Naive thymus-derived CD4-positive, alpha-beta T cell (primary cell): ENCODE data around the gene SUFU. TPM values are rescaled to one million over a fixed set of nuclear protein-coding genes. Genes with fewer than 3 reads are reported as not detected.

Experiments used
- ATAC-seq: fragments of 150-1000 bp; cut with Tn5 transposase; 2 replicates; pipeline ENCODE4 v1.10.0; 2021; ENCODE audit warnings: mild to moderate bottlenecking, moderate library complexity
- CTCF ChIA-PET: fragments of 350-600 bp; sonication (Branson Sonifier 250); formaldehyde crosslinking; loops from one replicate; lab custom pipeline; 2021; ENCODE audit warnings: antibody characterized with exemption; lab: Charles Lee
- POLR2A ChIA-PET: fragments of 350-600 bp; sonication (Branson Sonifier 250); formaldehyde crosslinking; loops from one replicate; lab custom pipeline; 2021; ENCODE audit warnings: antibody characterized with exemption, inconsistent platforms; lab: Charles Lee
- DNase-seq, 9 donors: peaks; one replicate each; pipeline versions ENCODE4 v3.0.0 to v3.0.0-alpha.2; 2020 to 2022; ENCODE audit warnings: mixed read lengths in 1 of 9
- H3K27ac ChIP-seq: one replicate; pipeline ENCODE4 v1.7.0; 2013; ENCODE audit warnings: mild to moderate bottlenecking, low read depth, low read length, moderate library complexity
- H3K27me3 ChIP-seq, 2 donors: one replicate each; pipeline ENCODE4 v1.7.0; 2013; ENCODE audit warnings: low read length in 2 of 2, mild to moderate bottlenecking in 2 of 2, moderate library complexity in 2 of 2; ENCODE audit not compliant: control insufficient read depth in 2 of 2, insufficient read depth in 2 of 2
- H3K36me3 ChIP-seq, 3 experiments: 1 replicate in 2 of 3; 2 replicates in 1 of 3; pipeline ENCODE4 v1.7.0; 2013; ENCODE audit warnings: low read length in 3 of 3, mild to moderate bottlenecking in 3 of 3, moderate library complexity in 1 of 3; ENCODE audit not compliant: insufficient read depth in 3 of 3, control insufficient read depth in 2 of 3
- H3K4me1 ChIP-seq, 2 donors: one replicate each; pipeline ENCODE4 v1.7.0; 2013; ENCODE audit warnings: low read length in 2 of 2, mild to moderate bottlenecking in 2 of 2, moderate library complexity in 1 of 2; ENCODE audit not compliant: control insufficient read depth in 2 of 2, insufficient read depth in 2 of 2
- H3K4me3 ChIP-seq: 2 replicates; pipeline ENCODE4 v1.7.0; 2013; ENCODE audit warnings: mild to moderate bottlenecking, low read length
- H3K9me3 ChIP-seq, 3 experiments: 1 replicate in 2 of 3; 2 replicates in 1 of 3; pipeline ENCODE4 v1.7.0; 2013; ENCODE audit warnings: low read length in 3 of 3; ENCODE audit not compliant: control insufficient read depth in 2 of 3
- H3K27ac Mint-ChIP-seq, 9 donors: one replicate each; pipeline ENCODE4 v1.8.0; 2020 to 2022; ENCODE audit warnings: mixed read lengths in 9 of 9, mild to moderate bottlenecking in 8 of 9, moderate library complexity in 5 of 9, inconsistent platforms in 2 of 9
- H3K27me3 Mint-ChIP-seq, 5 donors: one replicate each; pipeline ENCODE4 v1.8.0; 2021 to 2022; ENCODE audit warnings: mixed read lengths in 5 of 5, mild to moderate bottlenecking in 1 of 5
- H3K36me3 Mint-ChIP-seq, 5 donors: one replicate each; pipeline ENCODE4 v1.8.0; 2020 to 2022; ENCODE audit warnings: mixed read lengths in 5 of 5, mild to moderate bottlenecking in 3 of 5, inconsistent platforms in 1 of 5
- H3K4me1 Mint-ChIP-seq, 7 donors: one replicate each; pipeline ENCODE4 v1.8.0; 2020 to 2022; ENCODE audit warnings: mixed read lengths in 7 of 7, mild to moderate bottlenecking in 3 of 7, inconsistent platforms in 1 of 7
- H3K4me3 Mint-ChIP-seq, 10 donors: one replicate each; pipeline ENCODE4 v1.8.0; 2020 to 2022; ENCODE audit warnings: mild to moderate bottlenecking in 10 of 10, mixed read lengths in 10 of 10, moderate library complexity in 6 of 10, inconsistent platforms in 2 of 10
- H3K9me3 Mint-ChIP-seq, 11 donors: one replicate each; pipeline ENCODE4 v1.8.0; 2020 to 2022; ENCODE audit warnings: mixed read lengths in 11 of 11, mild to moderate bottlenecking in 4 of 11, inconsistent platforms in 1 of 11, moderate library complexity in 1 of 11
- intact Hi-C, 2 donors: fragments of 100-400 bp; cut with micrococcal nuclease; formaldehyde crosslinking; loops; one replicate each; pipeline ENCODE4 v1.15.1; 2023
- polyA plus RNA-seq, 2 donors: library from polyadenylated mRNA; unstranded; fragments of 300-500 nt; fragmentation: Illumina TruSeq; gene quantifications; one replicate each; pipeline ENCODE4 v1.2.3, GENCODE V29; 2021
- total RNA-seq, 6 experiments: library from RNA in 5 of 6; stranded (reverse) in 5 of 6; gene quantifications; 1 replicate in 5 of 6; 2 replicates in 1 of 6; pipeline ENCODE4 v1.2.3 and lab custom pipeline; 2021 to 2026

SUFU gene
- total and polyA plus RNA-seq, 7 experiments from 2014 or later, result 2.9 to 17.5 (median 14.4) TPM

- no peaks in the 10 kb centered on the region for H3K9me3 ChIP-seq
- intact Hi-C loops, result no loop called here
- Mint-ChIP-seq H3K36me3 (peaks cover 0 to 22% (median 8%) of the 10 kb centered on the region in 5 donors), H3K4me3 (peak overlapping the region; percentile 44 to 99 (median 70)), H3K27ac (peak overlapping the region; percentile 41 to 96 (median 92)), H3K27me3 (no peaks in the 10 kb centered on the region), H3K4me1 (peaks cover 62 to 75% (median 68%) of the 10 kb centered on the region in 7 donors), H3K9me3 (no peaks in the 10 kb centered on the region)
- peak overlapping the region; percentile 37 for H3K4me3 ChIP-seq
- H3K27ac ChIP-seq, result peak overlapping the region; percentile 98
- DNase-seq (no peak), ATAC-seq (peak; percentile 14)
- CTCF ChIA-PET, result interaction anchor here (2.4 kb wide), 1 partner anchor 7 kb away, joined by 9 read pairs; the partner anchor contains the start of gene TRIM8
- no peaks in the 10 kb centered on the region for H3K27me3 ChIP-seq
- H3K4me1 ChIP-seq, result peaks cover 58 to 59% of the 10 kb centered on the region in 2 donors
- peaks cover 13 to 50% (median 15%) of the 10 kb centered on the region in 3 experiments for H3K36me3 ChIP-seq
- POLR2A ChIA-PET, result interaction anchor here (0.9 to 3.7 kb wide), 6 partner anchors 8 to 22 kb away, joined by 3 to 17 read pairs (median 7); no protein-coding TSS in a partner anchor
Measured at GRCh38 chr10:102652170-102652916, 148.6 kb downstream of the SUFU start.

GRCh38 chr10:102653060-102653459 lies 149.3 kb downstream of the SUFU start:
- Histone ChIP-seq H3K4me1 (peaks cover 52% of the 10 kb centered on the region in 2 donors), H3K36me3 (peaks cover 13 to 54% (median 15%) of the 10 kb centered on the region in 3 experiments), H3K27me3 (no peaks in the 10 kb centered on the region), H3K27ac (no peak overlapping the region), H3K4me3 (no peak overlapping the region), H3K9me3 (no peaks in the 10 kb centered on the region)
- CTCF ChIA-PET, result interaction anchor here (2.4 kb wide), 1 partner anchor 8 kb away, joined by 9 read pairs; the partner anchor contains the start of gene TRIM8
- DNase-seq (no peak), ATAC-seq (no peak)
- POLR2A ChIA-PET, result interaction anchor here (1.7 to 2.3 kb wide), 3 partner anchors 8 to 21 kb away, joined by 5 to 9 read pairs (median 7); partner anchors contain the start of gene TRIM8
- no peaks in the 10 kb centered on the region for H3K27me3 Mint-ChIP-seq
- H3K36me3 Mint-ChIP-seq, result peaks cover 0 to 23% (median 8%) of the 10 kb centered on the region in 5 donors
- H3K27ac Mint-ChIP-seq, result peak overlapping the region; percentile 82 to 96 (median 90)
- H3K4me3 Mint-ChIP-seq, result peak overlapping the region in 7 of 10 donors; percentile 8 to 99 (median 34)
- intact Hi-C loops, result no loop called here
- H3K4me1 Mint-ChIP-seq, result peaks cover 61 to 74% (median 65%) of the 10 kb centered on the region in 7 donors
- no peaks in the 10 kb centered on the region for H3K9me3 Mint-ChIP-seq

- Mint-ChIP-seq H3K4me3 (no peak overlapping the region), H3K27me3 (no peaks in the 10 kb centered on the region), H3K36me3 (peaks cover 4 to 23% (median 8%) of the 10 kb centered on the region in 5 donors), H3K27ac (peak overlapping the region in 5 of 9 donors; percentile 6 to 87 (median 54)), H3K9me3 (no peaks in the 10 kb centered on the region), H3K4me1 (peaks cover 55 to 70% (median 62%) of the 10 kb centered on the region in 7 donors)
- intact Hi-C loops, result no loop called here
- Histone ChIP-seq H3K27me3 (no peaks in the 10 kb centered on the region), H3K4me3 (no peak overlapping the region), H3K4me1 (peaks cover 39 to 49% of the 10 kb centered on the region in 2 donors), H3K36me3 (peaks cover 13 to 54% (median 15%) of the 10 kb centered on the region in 3 experiments), H3K27ac (no peak overlapping the region), H3K9me3 (no peaks in the 10 kb centered on the region)
- ChIA-PET POLR2A (interaction anchor here (1.0 to 2.2 kb wide), 3 partner anchors 8 to 19 kb away, joined by 4 to 9 read pairs (median 5); partner anchors contain the start of gene TRIM8), CTCF (interaction anchor here (0.6 to 2.4 kb wide), 4 partner anchors 9 to 897 kb away, joined by 3 to 9 read pairs (median 4); partner anchors contain the start of gene TRIM8)
- no peak for DNase-seq
- no peak for ATAC-seq
Measured at GRCh38 chr10:102654566-102654965, 150.8 kb downstream of the SUFU start.

GRCh38 chr10:102654969-102655368 lies 151.2 kb downstream of the SUFU start:
- Mint-ChIP-seq H3K4me1 (peaks cover 55 to 67% (median 62%) of the 10 kb centered on the region in 7 donors), H3K4me3 (no peak overlapping the region), H3K9me3 (no peaks in the 10 kb centered on the region), H3K27ac (peak overlapping the region in 4 of 9 donors; percentile 6 to 87 (median 47)), H3K36me3 (peaks cover 4 to 23% (median 8%) of the 10 kb centered on the region in 5 donors), H3K27me3 (no peaks in the 10 kb centered on the region)
- no peaks in the 10 kb centered on the region for H3K27me3 ChIP-seq
- no peak overlapping the region for H3K4me3 ChIP-seq
- DNase-seq (no peak), ATAC-seq (no peak)
- peaks cover 13 to 54% (median 15%) of the 10 kb centered on the region in 3 experiments for H3K36me3 ChIP-seq
- intact Hi-C loops, result no loop called here
- ChIA-PET POLR2A (interaction anchor here (0.9 to 4.2 kb wide), 3 partner anchors 9 to 12 kb away, joined by 3 to 34 read pairs (median 9); partner anchors contain the start of gene TRIM8), CTCF (interaction anchor here (0.6 to 2.4 kb wide), 5 partner anchors 10 to 59 kb away, joined by 3 to 9 read pairs (median 3); partner anchors contain the start of genes ARL3, SFXN2 and TRIM8)
- peaks cover 39 to 47% of the 10 kb centered on the region in 2 donors for H3K4me1 ChIP-seq
- no peaks in the 10 kb centered on the region for H3K9me3 ChIP-seq
- no peak overlapping the region for H3K27ac ChIP-seq

- H3K4me3 ChIP-seq, result no peak overlapping the region
- intact Hi-C loops, result no loop called here
- H3K27me3 ChIP-seq, result no peaks in the 10 kb centered on the region
- no peaks in the 10 kb centered on the region for H3K9me3 Mint-ChIP-seq
- peaks cover 4 to 23% (median 8%) of the 10 kb centered on the region in 5 donors for H3K36me3 Mint-ChIP-seq
- no peak overlapping the region for H3K4me3 Mint-ChIP-seq
- CTCF ChIA-PET, result no interaction called here
- DNase-seq (no peak), ATAC-seq (no peak)
- H3K27ac Mint-ChIP-seq, result peak overlapping the region in 1 of 9 donors; percentile 47
- peaks cover 52 to 66% (median 62%) of the 10 kb centered on the region in 7 donors for H3K4me1 Mint-ChIP-seq
- POLR2A ChIA-PET, result interaction anchor here (0.9 to 4.2 kb wide), 3 partner anchors 10 to 16 kb away, joined by 3 to 34 read pairs (median 4); partner anchors contain the start of gene TRIM8
- H3K4me1 ChIP-seq, result peaks cover 36 to 47% of the 10 kb centered on the region in 2 donors
- H3K36me3 ChIP-seq, result peaks cover 13 to 47% (median 15%) of the 10 kb centered on the region in 3 experiments
- no peaks in the 10 kb centered on the region for H3K9me3 ChIP-seq
- no peaks in the 10 kb centered on the region for H3K27me3 Mint-ChIP-seq
- no peak overlapping the region for H3K27ac ChIP-seq
Measured at GRCh38 chr10:102656026-102656425, 152.3 kb downstream of the SUFU start.

- Histone ChIP-seq H3K27me3 (no peaks in the 10 kb centered on the region), H3K27ac (peak overlapping the region; percentile 3), H3K36me3 (peaks cover 13 to 46% (median 15%) of the 10 kb centered on the region in 3 experiments), H3K4me1 (peaks cover 36 to 47% of the 10 kb centered on the region in 2 donors), H3K9me3 (no peaks in the 10 kb centered on the region), H3K4me3 (no peak overlapping the region)
- no peak overlapping the region for H3K4me3 Mint-ChIP-seq
- ChIA-PET POLR2A (interaction anchor here (1.6 to 8.2 kb wide), 4 partner anchors 11 to 18 kb away, joined by 4 to 68 read pairs (median 21); partner anchors contain the start of gene TRIM8), CTCF (no interaction called here)
- peaks cover 0 to 2% (median 0%) of the 10 kb centered on the region in 11 donors for H3K9me3 Mint-ChIP-seq
- ATAC-seq, result no peak
- H3K36me3 Mint-ChIP-seq, result peaks cover 4 to 23% (median 8%) of the 10 kb centered on the region in 5 donors
- H3K4me1 Mint-ChIP-seq, result peaks cover 54 to 66% (median 61%) of the 10 kb centered on the region in 7 donors
- H3K27ac Mint-ChIP-seq, result no peak overlapping the region
- no peaks in the 10 kb centered on the region for H3K27me3 Mint-ChIP-seq
- no peak for DNase-seq
- intact Hi-C loops, result no loop called here
Measured at GRCh38 chr10:102656791-102657371, 153.1 kb downstream of the SUFU start.
